G401 (cell line): ENCODE results near the gene COX6B1. TPM values are rescaled to one million over a fixed set of nuclear protein-coding genes. Genes with fewer than 3 reads are reported as not detected.
"Not testable (repeated sequence)": the region's sequence is repeated elsewhere in the genome, so short reads cannot be mapped to it uniquely, and the experiment has no call there.

Experiments
- DNase-seq: peaks from one replicate; pipeline ENCODE4 v3.0.0-alpha.2; 2015; ENCODE audit warnings: low spot score
- in situ Hi-C: cut with HindIII; loops from 2 replicates; pipeline ENCODE4 v1.10.0; 2016; ENCODE audit warnings: low sequenced_read_pairs, mixed read lengths
- total RNA-seq: library from RNA; depleted of rRNA; stranded (reverse); fragments of >200 nt; shearing (Covaris generic); gene quantifications from 2 replicates; pipeline ENCODE4 v1.2.3, GENCODE V29; 2014; rRNA removed

The COX6B1 gene, protein sequence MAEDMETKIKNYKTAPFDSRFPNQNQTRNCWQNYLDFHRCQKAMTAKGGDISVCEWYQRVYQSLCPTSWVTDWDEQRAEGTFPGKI
- 284 and 429 TPM in 2 replicates for total RNA-seq

GRCh38 chr19:35648017-35648961 lies at the start of gene COX6B1:
COX6B1 (plus strand) TSS chr19:35648323; CDS start chr19:35651244, 2,921 bp downstream.
- peak; percentile 99 for DNase-seq
- in situ Hi-C loops = no loop called here

- in situ Hi-C loops = no loop called here
- no peak for DNase-seq
Measured at GRCh38 chr19:35601971-35602370, 46.2 kb upstream of the COX6B1 start.

DNA sequence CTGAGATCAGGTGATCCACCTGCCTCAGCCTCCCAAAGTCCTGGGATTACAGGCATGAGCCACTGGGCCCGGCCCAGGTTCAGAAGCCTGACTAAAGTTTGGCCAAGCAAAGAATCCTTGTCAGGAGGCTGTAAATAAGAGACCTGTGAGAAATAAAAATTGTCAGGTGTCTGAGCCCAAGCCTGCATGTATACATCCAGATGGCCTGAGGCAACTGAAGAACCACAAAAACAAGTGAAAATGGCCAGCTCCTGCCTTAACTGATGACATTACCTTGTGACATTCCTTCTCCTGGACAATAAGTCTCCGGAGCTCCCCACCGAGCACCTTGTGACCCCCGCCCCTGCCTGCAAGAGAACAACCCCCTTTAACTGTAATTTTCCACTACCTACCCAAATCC lies 43.7 kb upstream of the COX6B1 start:
- DNase-seq, in situ Hi-C loops: not testable (repeated sequence)

GRCh38 chr19:35607170-35607569 lies 41.0 kb upstream of the COX6B1 start:
- not testable (repeated sequence) for DNase-seq
- in situ Hi-C loops = loop anchor here (5.0 kb wide), 1 partner anchor 50 kb away; no protein-coding TSS in a partner anchor

GRCh38 chr19:35607661-35608060 lies 40.5 kb upstream of the COX6B1 start:
- in situ Hi-C loops = loop anchor here (5.0 kb wide), 1 partner anchor 50 kb away; no protein-coding TSS in a partner anchor
- DNase-seq = no peak

DNA sequence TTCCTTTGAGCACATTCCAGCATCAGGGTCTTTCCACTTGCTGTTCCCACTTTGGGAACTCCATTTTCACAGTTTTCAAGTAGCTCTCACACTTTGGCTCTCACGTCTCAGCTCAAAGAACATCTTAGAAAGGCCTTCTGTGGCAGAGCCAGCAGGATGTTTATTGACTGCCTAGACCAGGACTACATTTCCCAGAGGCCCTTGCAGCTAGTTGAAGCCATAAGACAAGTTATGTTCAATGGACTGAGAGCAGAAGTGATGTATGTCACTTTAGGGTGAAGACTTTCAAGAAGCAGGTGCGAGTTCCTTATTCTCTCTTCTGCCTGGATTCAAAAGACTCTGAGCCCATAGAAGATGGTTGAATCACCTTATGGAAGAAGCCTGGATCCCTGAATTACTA lies 39.9 kb upstream of the COX6B1 start:
- in situ Hi-C loops = loop anchor here (5.0 kb wide), 1 partner anchor 51 kb away; no protein-coding TSS in a partner anchor

GRCh38 chr19:35609851-35610353 lies 38.2 kb upstream of the COX6B1 start:
- DNase-seq = no peak
- in situ Hi-C loops = loop anchor here (5.0 kb wide), 1 partner anchor 53 kb away; no protein-coding TSS in a partner anchor

More for the DNA sequence above, 39.9 kb upstream of the COX6B1 start:
- DNase-seq = no peak

DNA sequence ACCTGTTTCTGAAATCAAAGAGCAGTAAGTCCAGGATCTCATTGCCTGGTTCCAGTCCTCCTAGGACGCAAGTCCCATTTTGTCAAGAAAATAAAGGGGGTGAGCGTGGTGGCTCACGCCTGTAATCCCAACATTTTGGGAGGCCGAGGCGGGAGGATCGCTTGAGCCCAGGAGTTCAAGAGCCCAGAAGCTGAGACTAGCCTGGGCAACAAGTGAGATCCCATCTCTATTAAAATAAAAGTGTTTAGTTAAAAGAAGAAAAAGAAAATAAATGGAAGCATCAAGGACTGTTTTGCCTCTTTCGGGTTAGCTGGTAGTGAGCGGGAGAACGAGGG lies 35.9 kb upstream of the COX6B1 start:
- no peak for DNase-seq
- in situ Hi-C loops = no loop called here

DNA sequence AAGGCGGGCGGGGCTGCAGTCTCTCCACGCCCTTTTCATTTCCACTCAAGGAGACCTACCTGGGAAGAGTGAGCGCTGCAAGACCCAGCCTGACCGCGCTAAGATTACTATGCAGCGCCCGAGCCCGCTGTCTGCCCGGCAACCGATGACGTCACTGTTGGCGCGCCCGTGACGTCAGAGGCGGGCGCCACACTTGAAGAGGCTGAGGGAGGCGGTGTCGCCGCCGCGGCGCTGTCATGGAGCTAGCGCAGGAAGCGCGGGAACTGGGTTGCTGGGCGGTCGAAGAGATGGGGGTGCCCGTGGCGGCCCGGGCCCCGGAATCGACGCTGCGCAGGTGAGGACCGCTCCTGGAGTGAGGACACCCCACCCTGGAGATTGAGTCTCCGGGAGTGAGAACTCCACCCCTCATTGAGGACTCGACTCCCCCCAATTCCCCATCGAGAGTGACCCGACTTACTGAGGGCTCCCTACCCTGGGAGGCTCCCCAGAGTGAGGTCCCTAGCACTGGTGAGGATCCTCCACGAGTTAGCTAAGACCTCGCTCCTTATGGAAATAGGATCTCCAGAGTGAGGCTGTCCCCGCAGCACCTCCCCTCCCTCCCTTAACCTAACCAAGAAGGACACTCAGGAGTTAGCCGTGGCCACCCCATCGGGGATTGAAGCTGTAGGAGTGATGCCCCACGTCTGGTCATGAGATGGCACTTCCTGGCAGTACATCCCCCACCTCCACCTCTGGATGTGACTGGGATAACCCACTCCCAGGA lies 35.4 kb upstream of the COX6B1 start, which contains the start of gene HAUS5:
HAUS5 (plus strand) TSS at position 177 of the 763 bp plus-strand sequence; CDS start at position 237, 60 bp downstream.
- peak; percentile 93 for DNase-seq
- in situ Hi-C loops = no loop called here

DNA sequence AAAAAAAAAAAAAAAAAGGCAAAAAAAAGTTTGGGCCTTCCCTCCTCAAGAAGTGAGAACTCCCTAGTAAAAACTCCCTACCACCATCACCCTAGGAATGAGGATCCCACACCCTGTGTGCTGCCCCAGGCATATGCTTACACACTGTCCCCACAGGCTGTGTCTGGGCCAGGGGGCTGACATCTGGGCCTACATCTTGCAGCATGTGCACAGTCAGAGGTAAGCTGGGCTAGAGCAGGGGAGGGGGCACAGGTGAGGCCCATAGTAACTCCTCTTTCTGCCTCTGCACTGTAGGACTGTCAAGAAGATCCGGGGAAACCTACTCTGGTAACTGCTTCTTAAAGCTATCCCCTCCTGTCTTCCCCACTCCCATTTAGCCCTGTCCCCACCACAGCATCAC lies 34.5 kb upstream of the COX6B1 start:
- in situ Hi-C loops = no loop called here

GRCh38 chr19:35615036-35615435 lies 33.1 kb upstream of the COX6B1 start:
- in situ Hi-C loops = no loop called here
- no peak for DNase-seq

More for the DNA sequence above, 34.5 kb upstream of the COX6B1 start:
- no peak for DNase-seq

- in situ Hi-C loops = no loop called here
- DNase-seq = no peak
Measured at GRCh38 chr19:35618857-35619256, 29.3 kb upstream of the COX6B1 start.

GRCh38 chr19:35619290-35619923 lies 28.7 kb upstream of the COX6B1 start:
- in situ Hi-C loops = no loop called here
- DNase-seq = no peak

- DNase-seq = no peak
Measured at GRCh38 chr19:35620001-35620400, 28.1 kb upstream of the COX6B1 start.

GRCh38 chr19:35621708-35622107 lies 26.4 kb upstream of the COX6B1 start:
- in situ Hi-C loops = no loop called here
- no peak for DNase-seq

More at GRCh38 chr19:35620001-35620400, 28.1 kb upstream of the COX6B1 start:
- in situ Hi-C loops = no loop called here

DNA sequence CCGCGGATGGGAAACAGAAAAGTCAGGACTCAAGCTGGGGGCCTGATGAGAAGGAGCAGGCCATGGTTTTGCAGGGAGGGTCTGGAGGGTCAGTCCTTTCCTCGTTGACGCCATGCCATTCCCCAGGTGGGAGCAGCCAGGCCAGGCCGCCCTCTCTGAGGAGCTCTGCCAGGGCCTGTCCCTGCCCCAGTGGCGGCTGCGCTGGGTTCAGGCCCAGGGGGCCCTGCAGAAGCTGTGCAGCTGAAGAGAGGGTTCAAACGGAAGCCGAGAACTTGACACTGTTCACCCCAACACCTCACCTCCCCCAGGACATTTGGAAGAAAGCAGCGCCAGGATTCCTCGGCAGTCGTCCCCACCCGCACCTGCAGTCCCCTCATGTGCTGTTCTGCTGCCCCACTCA lies 25.4 kb upstream of the COX6B1 start:
- in situ Hi-C loops = no loop called here
- no peak for DNase-seq

GRCh38 chr19:35623327-35624010 lies 24.7 kb upstream of the COX6B1 start:
- in situ Hi-C loops = no loop called here
- no peak for DNase-seq

GRCh38 chr19:35628264-35628564 lies 19.9 kb upstream of the COX6B1 start:
- in situ Hi-C loops = no loop called here
- no peak for DNase-seq
